ENCODE results near the gene SPESP1. TPM values are rescaled to one million over a fixed set of nuclear protein-coding genes. Genes with fewer than 3 reads are reported as not detected.

The SPESP1 gene
- total RNA-seq, 1 donor from 2014 or later, result 2.0 TPM

DNA sequence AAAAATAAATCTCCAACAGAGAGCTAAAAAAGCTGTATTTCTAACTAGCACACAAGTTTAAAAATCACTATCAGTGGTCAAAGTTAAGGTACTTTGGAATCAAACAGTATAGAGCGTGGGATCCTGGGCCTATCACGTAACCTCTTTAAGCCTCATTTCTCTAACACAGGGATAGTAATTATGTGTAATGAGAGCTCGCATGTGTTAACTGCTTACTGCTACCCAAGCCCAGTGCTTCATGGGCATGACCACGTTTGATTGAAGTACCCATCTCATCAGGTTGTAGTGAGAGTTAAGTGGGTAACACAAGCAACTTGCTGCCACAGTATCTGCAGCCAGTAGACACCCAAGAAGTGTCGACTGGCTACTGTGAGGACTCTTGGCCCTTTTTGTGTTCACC is 56.0 kb downstream of the SPESP1 start:
- H3K4me3 ChIP-seq, result no peak overlapping the region
- intact Hi-C loops (cut with DNase I), result no loop called here
- no peaks in the 10 kb centered on the region for H3K27me3 ChIP-seq (ENCODE audit: low read depth)
- ATAC-seq, result no peak
- H3K4me1 ChIP-seq, result no peaks in the 10 kb centered on the region
- TF ChIP-seq, protein P1, sequence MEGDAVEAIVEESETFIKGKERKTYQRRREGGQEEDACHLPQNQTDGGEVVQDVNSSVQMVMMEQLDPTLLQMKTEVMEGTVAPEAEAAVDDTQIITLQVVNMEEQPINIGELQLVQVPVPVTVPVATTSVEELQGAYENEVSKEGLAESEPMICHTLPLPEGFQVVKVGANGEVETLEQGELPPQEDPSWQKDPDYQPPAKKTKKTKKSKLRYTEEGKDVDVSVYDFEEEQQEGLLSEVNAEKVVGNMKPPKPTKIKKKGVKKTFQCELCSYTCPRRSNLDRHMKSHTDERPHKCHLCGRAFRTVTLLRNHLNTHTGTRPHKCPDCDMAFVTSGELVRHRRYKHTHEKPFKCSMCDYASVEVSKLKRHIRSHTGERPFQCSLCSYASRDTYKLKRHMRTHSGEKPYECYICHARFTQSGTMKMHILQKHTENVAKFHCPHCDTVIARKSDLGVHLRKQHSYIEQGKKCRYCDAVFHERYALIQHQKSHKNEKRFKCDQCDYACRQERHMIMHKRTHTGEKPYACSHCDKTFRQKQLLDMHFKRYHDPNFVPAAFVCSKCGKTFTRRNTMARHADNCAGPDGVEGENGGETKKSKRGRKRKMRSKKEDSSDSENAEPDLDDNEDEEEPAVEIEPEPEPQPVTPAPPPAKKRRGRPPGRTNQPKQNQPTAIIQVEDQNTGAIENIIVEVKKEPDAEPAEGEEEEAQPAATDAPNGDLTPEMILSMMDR (IDR thresholded peaks at IDR 0.05), result no peak
- no peaks in the 10 kb centered on the region for H3K9me3 ChIP-seq
- H3K36me3 ChIP-seq, result no peaks in the 10 kb centered on the region
- no peak for DNase-seq
- H3K27ac ChIP-seq, result no peak overlapping the region

DNA sequence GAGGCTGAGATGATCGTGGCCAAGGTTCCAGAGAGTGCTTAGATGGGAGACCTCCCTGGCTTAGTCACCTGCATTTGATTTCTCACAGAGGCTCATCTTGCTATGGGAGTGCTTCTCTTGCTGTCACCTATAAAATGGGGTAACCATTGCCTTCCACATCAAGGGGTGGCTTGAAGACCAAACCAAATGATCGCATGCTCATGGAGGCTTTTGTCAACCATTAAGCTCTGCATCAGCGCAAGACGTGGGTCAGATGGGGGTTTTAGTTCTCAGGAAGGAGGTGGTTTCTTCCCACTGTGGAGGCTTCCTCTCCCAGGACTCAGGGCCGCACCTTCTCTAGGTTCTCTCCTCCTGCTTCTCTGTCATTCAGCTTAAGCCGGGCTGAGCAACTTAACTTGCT is 56.8 kb downstream of the SPESP1 start:
- intact Hi-C loops (cut with DNase I), result no loop called here

DNA sequence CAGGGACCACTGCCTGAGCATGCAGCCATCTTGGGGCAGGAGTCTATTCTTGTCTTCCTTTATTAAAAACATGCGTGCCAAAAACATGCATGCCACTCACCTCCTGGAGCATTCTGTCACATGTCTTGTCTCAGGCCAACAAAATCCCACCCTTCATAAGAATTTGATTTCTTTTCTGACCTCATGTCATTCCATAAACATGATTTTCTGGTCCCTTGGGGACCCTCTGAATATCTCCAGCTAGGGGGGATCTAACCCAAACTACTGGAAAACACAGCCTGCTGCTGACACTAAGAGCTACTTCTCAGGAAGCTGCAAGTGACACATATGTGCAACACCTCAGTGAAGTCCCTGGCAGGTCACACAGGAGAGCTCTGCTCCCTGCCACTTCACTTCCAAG is 57.4 kb downstream of the SPESP1 start:
- no peak overlapping the region for H3K4me3 ChIP-seq
- no peak for DNase-seq
- no peaks in the 10 kb centered on the region for H3K36me3 ChIP-seq
- no peaks in the 10 kb centered on the region for H3K27me3 ChIP-seq (ENCODE audit: low read depth)
- no peak overlapping the region for H3K27ac ChIP-seq
- ATAC-seq, result no peak
- H3K4me1 ChIP-seq, result no peaks in the 10 kb centered on the region
- TF ChIP-seq, protein P1 (IDR thresholded peaks at IDR 0.05), result no peak
- intact Hi-C loops (cut with DNase I), result no loop called here
- H3K9me3 ChIP-seq, result no peaks in the 10 kb centered on the region

More for the DNA sequence above, 56.8 kb downstream of the SPESP1 start:
- Histone ChIP-seq H3K27me3 (ENCODE audit: low read depth) (no peaks in the 10 kb centered on the region), H3K27ac (no peak overlapping the region), H3K9me3 (no peaks in the 10 kb centered on the region), H3K4me3 (no peak overlapping the region), H3K4me1 (no peaks in the 10 kb centered on the region), H3K36me3 (no peaks in the 10 kb centered on the region)
- DNase-seq, result no peak
- no peak for ATAC-seq
- TF ChIP-seq, protein P1 (IDR thresholded peaks at IDR 0.05), result no peak

DNA sequence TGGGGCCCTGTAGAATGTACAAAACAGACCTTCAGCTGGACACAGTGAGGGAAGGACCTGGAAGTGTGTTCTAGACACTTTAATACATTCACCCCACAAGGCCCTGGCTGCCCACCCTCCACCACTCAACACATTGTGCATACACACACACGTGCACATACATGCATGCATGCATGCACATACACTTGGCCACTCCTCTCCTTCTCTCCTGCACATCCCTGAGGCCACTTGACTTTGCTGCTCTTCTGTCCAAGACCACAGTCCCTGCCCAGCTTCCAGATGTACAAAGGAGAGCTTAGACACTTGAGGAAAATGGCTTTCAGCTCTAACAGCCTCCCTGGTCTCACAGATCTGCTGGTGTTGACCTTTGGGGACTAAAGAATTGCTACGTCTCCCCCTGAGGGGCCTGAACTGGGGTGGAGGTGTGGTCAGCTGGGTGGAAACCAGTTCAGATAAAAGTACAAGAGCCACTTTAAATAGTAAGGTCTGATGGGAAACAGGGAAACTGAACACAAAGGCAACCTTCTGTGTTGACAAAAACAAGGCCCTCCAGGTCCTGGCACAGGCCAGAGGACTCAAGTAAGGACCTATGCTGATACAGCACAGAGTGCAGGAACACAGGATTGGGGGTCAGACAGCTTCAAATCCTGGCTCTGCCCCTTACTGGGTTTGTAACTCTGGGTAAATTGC is 59.4 kb downstream of the SPESP1 start:
- Histone ChIP-seq H3K4me1 (no peaks in the 10 kb centered on the region), H3K36me3 (no peaks in the 10 kb centered on the region), H3K4me3 (no peak overlapping the region), H3K9me3 (no peaks in the 10 kb centered on the region), H3K27me3 (ENCODE audit: low read depth) (no peaks in the 10 kb centered on the region), H3K27ac (no peak overlapping the region)
- DNase-seq, result no peak
- TF ChIP-seq, protein P1 (IDR thresholded peaks at IDR 0.05), result no peak
- no peak for ATAC-seq
- intact Hi-C loops (cut with DNase I), result no loop called here

DNA sequence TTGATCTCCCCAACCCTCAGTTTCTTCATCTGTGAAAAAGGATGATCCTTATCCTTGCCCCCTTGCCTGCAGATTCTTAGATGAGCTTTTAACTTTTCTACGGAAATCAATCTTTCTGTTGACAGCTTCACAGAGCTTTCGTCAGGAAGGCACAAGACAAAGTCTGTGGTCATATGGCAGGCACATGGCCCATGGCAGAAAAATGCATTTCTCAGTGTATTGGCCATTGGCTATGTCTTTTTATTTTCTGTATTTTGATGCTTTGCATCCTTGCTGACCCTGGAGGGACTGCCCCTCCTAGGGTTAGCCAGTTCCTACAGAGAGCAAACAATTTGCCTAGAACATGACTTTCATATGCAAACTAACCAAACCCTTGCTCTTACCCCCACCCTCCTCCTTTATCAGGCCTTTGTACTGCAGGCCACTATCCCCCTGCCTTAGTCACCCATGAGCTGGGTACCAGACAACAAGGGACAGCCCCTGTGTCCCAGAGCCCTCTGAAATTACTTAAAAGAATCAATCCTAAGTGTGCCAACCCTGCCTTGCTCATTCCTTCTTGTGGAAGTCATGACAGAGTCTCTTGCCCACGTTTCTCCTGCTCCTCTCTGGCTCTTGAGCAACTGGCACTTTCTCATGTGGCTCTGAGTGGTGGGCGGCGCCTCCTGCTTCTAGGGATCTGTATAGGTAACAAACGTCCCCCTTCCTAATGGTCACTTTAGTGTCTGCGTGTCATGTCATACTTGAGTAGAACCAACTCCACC is 60.1 kb downstream of the SPESP1 start:
- Histone ChIP-seq H3K36me3 (no peaks in the 10 kb centered on the region), H3K4me1 (no peaks in the 10 kb centered on the region), H3K9me3 (no peaks in the 10 kb centered on the region), H3K27ac (no peak overlapping the region), H3K27me3 (ENCODE audit: low read depth) (no peaks in the 10 kb centered on the region), H3K4me3 (no peak overlapping the region)
- ATAC-seq (no peak), DNase-seq (no peak)
- TF ChIP-seq, protein P1 (IDR thresholded peaks at IDR 0.05), result no peak
- intact Hi-C loops (cut with DNase I), result no loop called here

Data from lower lobe of right lung (tissue), 2 donors.